Caki2 (cell line): Measurements from ENCODE around the gene SHB. TPM values are rescaled to one million over a fixed set of nuclear protein-coding genes. Genes with fewer than 3 reads are reported as not detected.

Experiments
- DNase-seq: peaks from one replicate; pipeline ENCODE4 v3.0.0-alpha.2; 2015; ENCODE audit warnings: low read depth
- in situ Hi-C: cut with HindIII; loops from 2 replicates; pipeline ENCODE4 v1.10.0; 2016; ENCODE audit warnings: low sequenced_read_pairs, low pct_unique_long_range_greater_than_20kb, mixed read lengths
- total RNA-seq: library from RNA; depleted of rRNA; stranded (reverse); fragments of >200 nt; shearing (Covaris generic); gene quantifications from 2 replicates; pipeline ENCODE4 v1.2.3, GENCODE V29; 2014; ENCODE audit warnings: low replicate concordance

SHB gene
- total RNA-seq, 1 experiment from 2014 or later, result 32.0 TPM

DNA sequence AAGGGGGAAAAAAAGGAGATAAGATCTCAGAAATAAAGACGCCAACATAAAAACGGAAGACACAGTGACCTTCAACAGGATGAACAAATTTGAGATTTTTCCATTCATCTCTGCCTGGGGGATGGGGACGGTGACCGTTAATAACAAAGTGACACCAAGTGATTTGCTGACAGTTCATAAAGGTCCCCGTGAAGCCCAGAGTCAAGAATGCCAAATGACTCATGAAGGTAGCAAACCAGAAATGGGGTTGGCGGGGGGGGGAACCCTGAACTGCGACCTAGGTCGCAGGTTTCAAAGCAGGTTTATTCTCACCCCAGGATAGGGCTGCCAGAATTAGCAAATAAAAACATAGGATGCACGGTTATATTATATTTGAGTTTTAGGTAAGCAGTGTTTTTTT lies 21.1 kb upstream of the SHB start:
- in situ Hi-C loops, result no loop called here
- DNase-seq, result no peak

DNA sequence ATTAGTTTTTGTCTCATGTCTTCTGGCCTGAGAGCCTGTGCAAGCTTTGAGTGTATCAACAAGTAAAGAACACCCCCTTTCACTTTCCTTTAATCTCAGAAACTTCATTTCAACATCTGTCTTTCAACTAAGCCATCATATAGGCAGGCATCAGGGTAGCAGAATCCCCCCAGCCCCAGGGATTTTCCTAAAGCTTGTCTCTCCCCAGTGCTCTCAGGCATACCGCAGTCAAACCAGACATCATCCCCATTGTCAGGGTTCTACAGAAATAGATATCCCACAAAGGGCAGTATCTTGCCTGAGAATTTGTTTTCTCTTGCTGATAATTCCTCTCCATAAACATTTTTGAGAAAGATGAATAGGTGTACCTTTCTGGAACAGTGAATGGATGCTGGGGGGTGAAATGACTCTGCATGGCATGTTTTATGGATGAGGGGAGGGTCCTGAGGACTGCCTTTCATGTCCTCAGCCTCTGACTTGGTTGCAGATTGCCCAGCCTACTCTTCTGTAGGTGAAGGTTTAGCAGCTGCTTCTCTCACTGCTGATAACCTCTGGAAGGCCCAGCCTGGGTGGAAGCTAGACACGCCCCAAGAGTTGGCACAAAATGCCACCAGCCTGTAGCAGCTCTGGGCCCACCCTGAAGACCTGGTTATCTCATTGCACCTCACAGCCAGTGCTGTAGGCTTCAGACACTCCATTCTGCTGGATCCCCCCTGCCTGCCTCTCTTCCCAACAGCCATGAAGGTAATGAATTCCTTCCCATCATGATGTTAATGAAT lies 20.5 kb upstream of the SHB start:
- in situ Hi-C loops, result no loop called here
- no peak for DNase-seq

DNA sequence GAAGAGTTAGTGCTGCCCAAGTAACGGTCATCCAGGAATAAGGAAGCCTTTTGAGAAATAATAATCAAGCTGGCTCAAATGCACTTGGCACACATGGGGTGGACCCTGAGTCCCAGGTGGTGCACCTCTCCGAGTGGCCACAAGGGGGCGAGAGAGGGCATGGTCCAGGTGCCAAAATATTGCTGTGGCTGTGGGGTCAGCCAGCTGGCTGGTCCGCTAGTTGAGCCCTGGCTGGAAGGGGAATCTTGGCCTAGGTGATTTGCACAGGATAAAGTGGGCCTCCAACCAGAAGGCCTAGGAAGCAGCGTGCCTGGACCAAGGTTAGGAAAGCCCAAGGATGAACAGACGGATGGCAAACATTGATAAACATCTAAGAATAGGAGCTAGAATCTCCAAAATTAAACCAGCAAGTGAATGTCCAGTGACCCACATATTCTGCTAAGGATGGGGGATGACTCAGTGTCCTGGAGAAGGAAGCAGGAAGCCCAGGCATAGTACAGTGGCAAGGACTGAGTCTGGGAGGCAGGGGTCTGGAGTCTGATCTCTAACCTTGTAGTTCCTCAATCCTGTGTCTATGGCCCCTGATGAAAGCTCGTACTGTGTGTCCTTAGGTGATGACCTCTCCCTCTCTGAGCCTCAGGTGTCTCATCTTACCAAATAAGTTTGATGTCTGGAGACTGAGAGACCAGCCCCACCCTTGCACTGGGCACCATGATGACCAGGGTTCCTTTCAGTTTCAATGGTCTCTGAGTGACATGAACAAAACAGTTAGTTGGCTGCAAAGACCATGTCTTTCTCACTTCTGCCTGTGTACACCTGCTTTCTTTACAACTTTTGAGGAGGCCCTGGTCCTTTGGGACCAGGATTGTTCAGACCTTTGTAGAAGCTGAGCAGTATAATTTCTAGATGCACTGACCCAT lies 19.2 kb upstream of the SHB start:
- in situ Hi-C loops, result no loop called here
- peak; percentile 34 for DNase-seq

DNA sequence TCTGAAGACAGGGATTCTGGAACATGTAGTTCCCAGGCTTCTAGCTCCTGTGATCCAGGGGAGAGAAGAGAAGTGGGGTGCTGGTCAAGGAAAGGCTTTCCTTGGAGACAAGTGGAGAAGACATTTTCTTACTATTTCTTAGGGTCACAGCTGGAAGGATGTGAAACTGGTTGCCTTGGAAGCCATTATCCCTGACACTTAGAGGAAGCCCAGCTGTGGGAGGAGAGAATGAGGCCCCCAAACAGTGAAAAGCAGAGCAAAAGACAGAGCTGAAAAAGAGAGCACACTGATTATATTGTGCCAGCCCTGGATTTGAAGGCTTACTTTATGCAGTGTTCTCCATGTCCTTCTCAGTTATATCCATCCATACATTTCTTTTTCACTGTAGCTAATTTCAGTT lies 17.5 kb upstream of the SHB start:
- DNase-seq, result no peak
- in situ Hi-C loops, result no loop called here

DNA sequence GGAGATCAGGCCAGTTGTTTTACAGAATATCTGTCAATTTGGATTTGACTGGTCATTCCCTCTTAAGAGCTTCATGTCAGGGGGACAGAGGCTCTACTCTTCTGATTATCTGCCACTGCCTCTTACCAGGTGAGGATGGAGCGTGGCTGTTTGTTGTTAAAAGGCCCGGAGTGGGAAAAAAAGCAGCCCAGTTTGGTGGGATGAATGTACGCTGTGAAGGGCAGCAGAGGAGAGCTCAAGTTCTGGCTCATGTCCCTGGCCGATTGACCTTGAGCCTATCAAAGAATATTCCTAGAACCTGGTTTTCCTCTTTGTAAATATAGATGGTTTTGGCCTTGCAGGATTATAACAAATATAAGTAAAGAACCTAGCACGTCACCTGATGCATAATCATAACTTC lies 16.3 kb upstream of the SHB start:
- DNase-seq, result no peak
- in situ Hi-C loops, result no loop called here

DNA sequence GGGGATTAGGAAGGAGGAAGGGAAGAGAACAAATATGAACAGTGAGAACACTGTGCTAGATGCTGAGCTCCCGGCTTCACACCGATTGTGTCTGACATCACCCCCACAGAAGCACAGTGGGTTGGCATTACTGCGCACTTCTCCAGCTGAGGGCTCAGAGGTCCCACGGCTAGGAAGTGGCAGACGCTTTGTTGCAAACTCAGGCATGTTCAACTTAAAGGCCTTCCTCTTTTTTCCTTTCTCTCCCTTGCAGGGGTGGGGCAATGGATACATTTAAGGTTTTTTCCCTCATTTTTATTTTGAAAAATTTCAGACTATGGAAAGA lies 15.5 kb upstream of the SHB start:
- DNase-seq, result no peak
- in situ Hi-C loops, result no loop called here

DNA sequence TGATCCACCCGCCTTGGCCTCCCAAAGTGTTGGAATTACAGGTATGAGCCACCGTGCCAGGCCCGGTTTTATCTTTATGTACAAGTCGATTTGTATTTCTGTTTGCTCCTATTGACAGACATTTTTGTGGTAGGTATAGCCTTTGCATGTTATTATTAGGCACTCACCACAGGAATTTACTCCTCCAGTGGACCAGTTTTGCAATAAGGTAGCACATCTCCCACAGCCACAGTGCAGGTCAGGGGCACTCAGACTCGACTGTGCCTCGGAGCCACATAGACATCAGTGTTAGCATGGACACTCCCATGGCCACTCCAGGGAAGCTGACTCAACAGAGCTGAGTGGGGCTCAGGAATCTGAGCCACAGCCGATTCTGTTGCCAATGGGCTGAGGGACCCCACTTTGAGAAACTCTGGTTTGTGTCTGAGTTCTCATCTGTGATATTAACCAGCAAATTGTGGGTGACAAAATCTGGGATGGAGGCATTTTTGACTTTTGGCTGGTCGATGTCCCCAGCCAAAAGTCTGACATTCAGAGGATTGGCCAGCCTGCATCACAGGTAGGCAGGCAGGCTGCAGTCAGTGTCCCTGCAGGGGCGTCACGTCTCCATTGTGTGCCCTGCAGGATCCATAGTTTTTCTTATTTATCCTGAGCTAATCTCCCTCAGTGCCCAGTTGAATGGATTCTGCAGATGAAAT lies 15.0 kb upstream of the SHB start:
- in situ Hi-C loops, result no loop called here
- DNase-seq, result no peak

DNA sequence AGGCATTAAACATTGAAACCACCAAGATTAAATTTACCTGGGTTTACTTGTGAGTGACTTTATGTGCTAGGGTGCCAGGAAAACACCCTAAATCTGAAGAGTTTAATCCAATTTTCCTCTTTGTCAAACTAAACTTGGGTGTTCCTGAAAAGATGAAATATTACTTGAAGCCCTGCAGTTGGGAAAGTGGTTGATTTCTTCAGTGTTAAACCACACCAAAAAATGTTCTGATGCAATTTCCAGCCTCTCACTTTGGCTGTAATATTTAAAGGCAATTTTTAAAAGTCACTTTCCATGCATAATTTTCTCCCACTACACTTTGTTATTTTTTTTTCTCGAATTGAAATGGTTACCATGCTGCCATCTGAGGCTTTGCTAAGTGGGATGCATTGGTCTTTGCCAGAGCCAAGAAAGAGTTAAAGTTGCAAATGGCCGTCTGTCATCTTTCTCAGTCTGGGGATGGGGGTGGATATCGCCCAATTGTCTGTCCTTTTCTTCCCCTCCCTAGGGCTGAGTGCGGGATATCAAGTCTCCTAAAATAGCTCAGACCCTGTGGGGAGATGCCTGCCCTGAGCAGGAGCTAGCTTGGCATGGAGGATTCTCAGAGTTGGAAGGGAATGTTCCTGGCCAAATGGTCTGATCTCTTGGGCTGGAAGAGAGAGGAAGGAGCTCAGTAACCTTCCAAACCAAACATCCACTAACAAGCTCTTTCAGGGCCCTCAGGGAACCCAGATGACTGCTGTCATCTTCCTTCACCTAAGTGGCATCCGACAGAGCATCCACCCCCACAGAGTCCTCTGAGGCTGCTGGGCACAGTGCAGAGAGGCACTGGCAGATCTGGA lies 13.6 kb upstream of the SHB start:
- in situ Hi-C loops, result no loop called here
- no peak for DNase-seq

DNA sequence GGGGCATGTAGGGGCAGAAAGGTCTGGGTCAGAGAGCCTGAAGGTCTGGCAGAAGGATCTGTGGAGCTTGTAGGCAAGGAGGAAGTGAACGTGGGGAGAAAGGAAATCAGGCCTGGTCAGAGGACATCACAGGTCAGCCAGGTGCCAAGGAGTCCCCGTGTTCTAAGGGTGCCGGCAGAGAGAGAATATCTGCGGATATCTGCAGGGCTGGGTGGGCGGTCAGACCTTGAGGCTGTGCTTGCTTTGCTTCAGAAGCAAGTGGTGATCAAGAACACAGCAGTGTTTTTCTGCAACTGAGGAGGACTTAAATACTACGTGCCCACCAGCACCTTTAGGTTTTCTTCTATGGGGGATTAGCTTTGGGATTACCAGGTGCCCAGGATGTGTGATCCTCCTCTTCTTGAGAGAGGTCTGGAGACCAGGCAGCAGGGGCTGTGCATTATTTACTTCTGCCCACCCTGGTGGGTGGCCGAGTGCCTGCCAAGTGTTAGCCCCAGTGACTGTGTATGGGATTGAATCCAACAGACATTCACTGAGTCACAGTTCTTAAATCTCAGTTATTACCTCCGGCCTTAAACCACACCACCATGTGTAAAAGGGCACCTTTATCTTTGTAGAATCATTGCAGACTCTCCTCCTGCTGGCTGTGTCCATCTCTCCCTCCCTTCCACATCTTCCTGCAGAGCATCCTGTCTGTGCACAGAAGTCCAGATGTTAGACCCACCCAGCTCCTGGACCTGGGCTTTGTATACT lies 12.5 kb upstream of the SHB start:
- in situ Hi-C loops, result no loop called here
- DNase-seq, result no peak

DNA sequence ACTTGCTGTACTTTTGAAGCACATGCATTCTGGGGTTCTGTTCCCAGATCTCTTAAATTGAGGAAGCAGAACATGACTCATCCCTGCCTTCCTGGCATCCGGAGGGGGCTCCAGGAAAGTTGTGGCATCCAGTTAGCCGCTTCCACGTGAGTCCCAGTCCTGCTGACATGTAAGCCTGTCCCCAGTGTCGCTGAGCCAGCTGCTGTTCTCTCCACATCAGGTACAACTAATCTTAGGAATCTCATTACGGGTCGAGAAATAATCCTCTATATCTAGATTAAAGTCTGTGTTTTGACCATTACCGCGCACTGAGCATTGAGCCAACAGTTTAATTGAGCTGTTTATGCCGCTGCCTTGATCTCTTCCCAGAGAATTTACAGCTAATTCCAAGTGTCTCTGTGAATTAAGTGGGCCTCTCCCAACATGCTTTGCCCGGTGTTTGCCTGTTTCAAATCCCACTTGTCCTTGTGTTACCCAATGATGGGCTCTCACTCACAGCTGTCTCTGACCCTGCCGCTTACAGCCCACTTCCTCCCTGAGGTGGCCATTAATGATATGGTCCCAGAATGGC lies 10.5 kb upstream of the SHB start:
- no peak for DNase-seq
- in situ Hi-C loops, result loop anchor here (10.0 kb wide), 1 partner anchor 85 kb away; no protein-coding TSS in a partner anchor

DNA sequence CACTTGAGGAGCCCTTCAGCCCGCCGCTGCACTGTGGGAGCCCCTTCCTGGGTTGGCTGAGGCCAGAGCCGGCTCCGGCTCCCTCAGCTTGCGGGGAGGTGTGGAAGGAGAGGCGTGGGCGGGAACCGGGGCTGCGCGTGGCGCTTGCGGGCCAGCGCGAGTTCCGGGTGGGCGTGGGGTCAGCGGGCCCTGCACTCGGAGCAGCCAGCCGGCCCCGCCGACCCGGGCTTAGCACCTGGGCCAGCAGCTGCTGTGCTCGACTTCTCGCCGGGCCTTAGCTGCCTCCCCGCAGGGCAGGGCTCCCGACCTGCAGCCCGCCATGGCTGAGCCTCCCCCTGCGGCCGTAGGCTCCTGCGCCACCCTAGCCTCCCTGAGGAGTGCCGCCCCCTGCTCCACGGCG lies 6.2 kb upstream of the SHB start:
- in situ Hi-C loops, result loop anchor here (10.0 kb wide), 1 partner anchor 90 kb away; no protein-coding TSS in a partner anchor
- DNase-seq, result no peak

DNA sequence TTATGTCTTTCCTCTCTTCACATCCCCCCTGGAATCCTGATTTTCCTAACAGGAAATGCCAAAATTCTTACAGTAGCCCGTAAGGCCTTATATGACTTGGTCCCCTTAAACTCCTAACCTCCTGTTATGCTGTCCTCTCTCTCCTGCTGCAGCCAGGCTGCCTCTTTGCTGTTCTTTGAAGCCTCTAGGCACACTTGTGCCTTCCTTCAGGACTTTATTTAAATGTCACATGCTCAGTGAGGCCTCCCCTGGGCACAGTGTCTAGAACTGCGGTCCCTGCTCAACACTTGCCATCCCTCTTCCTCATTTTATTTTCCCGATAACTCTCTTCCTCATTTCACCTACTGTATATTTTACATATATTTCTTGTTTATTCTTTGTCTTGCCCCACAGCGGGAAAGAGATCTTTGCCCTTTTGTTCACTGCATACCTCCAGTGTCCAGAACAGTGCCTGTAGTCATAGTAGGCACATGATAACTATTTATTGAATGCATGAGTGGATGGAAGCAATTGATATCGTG lies 5.5 kb upstream of the SHB start:
- no peak for DNase-seq
- in situ Hi-C loops, result loop anchor here (10.0 kb wide), 1 partner anchor 90 kb away; no protein-coding TSS in a partner anchor

DNA sequence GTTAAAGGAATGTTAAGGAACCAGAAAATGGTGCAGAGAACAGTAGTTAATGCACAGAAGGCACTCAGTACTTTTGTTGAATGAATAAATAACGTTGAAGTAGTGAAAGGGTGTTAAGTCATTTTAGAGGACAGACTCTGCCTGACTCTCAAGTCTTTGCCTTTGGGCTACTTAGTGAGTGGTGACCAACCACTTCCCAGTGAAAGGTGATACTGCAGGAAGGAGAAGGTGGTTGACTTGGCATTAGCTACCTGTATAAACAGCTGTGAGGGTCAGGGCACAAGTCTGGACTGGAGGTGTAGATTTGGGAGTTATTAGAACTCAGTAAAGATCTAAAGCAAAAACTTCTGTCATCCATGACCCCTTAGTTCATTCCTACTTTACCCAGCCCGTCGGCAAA lies 4.9 kb upstream of the SHB start:
- DNase-seq, result no peak
- in situ Hi-C loops, result loop anchor here (10.0 kb wide), 1 partner anchor 91 kb away; no protein-coding TSS in a partner anchor

DNA sequence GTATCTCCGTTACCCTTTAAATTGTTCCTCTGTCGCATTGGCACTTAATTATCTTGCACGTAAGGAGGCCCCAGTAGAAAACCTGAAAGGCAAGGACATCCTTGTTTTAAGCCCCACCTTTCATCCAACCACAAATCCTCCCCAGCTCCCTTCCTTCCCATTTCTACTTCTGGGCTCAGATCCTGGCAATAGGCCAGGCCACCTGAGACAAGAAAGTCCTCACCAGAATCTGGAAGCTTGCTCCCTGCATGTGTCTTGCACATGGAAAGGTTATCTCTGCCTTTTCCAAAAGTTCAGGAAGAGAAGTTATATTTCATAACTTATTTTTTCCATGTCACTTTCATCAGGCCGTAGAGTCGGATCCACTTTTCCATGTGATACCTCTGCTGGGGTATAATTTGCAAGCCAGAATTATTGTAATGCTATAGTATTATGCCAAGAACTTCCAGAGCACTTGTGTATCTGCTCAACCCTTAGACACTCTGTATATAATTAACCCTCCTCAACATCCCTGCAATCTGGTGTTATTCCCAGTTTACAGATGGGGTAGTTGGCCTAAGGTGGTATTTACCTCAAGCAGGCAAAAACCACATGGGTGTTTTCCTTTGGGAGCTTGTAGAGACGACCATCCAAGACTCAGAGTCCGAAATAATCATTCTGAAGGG lies 2.6 kb upstream of the SHB start:
- in situ Hi-C loops, result loop anchor here (10.0 kb wide), 1 partner anchor 93 kb away; no protein-coding TSS in a partner anchor
- no peak for DNase-seq

DNA sequence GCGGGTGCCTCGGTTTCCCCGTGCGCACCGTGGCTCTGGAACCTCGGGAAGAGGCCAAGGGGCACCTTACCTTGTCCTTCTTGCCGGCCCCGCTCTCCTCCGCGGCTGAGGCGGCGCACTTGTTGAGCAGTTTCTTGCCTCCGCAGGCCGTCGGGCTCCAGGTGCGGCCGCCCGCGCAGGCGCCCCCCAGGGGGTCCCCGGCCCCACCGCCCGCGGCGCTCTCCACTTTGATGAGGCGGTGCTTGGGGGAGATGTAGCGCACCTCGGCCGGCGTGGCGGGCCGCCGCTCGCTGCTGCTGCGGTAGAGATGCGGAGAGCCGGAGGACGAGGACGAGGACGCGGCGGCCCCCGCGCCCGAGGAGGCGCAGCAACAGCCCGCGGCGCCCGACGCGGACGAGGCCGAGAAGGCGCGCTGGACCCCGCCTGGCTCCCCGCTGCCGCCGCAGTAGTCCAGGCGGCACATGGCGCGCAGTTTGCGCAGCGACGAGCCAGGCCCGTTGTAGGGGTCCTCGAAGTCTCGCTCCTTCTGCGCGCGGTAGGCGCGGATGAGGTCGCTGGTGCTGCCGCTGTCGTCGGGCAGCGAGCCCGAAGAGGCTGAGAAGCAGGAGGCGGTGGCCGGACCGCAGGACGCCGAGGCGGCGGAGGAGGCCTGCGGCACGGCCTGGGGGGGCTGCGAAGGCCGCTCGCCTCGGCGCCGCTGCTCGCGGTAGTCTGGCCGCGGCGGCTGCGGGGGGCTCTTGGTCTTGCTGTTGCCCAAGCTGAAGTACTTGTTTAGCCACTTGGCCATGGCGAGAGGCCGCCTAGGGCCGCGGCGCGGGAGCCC lies 957 bp downstream of the SHB start:
- DNase-seq, result no peak
- in situ Hi-C loops, result no loop called here
